Measurements from ENCODE around the gene PTEN.
"Not testable (repeated sequence)": the region's sequence is repeated elsewhere in the genome, so short reads cannot be mapped to it uniquely, and the experiment has no call there.

PTEN gene

DNA sequence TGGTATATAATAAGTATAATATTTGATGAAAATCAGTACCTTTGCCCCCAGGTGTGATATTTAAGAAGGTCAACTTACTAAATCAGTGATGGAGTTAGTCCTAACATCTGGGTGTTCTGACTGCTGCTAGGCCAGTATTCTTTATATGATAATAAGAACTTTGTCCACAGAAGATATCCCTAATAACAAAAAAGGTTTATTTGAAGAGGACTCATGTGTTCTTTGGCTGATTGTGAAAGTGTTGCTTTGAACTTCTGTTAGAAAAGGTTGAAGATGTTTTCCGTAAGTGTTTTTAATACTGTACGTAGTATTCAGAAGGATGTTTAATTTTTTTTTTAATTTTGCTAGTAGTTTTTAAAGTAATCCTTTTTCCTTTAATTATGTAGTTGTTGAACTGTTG, 10.2 kb downstream of the PTEN start:
- DNase-seq = no peak

DNA sequence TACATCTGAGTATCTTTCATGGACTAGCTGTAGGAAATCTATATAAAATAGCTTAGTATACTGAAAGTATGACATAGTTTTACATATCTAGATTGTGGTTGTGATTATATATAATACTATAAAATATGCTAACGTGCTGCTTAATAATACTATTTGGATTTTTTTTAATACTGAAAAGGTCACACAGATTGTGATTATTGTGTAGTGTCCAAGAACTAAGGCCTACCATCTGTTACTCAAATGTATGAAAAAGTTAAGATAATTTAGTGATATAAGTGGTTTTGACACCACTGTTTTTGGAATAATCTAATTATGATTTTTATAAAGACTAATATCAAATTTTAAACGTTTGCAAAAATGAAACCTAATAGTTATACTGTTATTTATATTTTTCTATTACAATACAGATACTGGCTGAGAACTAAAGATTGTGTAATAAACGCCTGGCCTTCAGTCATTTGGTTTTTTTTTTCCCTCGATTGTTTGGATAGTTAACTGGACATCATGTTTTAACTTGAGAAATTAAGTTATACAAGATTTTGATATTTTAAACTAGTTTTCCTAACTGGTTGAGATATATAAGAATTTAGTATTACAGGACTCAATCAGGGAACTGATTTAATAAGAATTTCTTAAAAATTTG, 12.6 kb downstream of the PTEN start:
- DNase-seq = no peak

DNA sequence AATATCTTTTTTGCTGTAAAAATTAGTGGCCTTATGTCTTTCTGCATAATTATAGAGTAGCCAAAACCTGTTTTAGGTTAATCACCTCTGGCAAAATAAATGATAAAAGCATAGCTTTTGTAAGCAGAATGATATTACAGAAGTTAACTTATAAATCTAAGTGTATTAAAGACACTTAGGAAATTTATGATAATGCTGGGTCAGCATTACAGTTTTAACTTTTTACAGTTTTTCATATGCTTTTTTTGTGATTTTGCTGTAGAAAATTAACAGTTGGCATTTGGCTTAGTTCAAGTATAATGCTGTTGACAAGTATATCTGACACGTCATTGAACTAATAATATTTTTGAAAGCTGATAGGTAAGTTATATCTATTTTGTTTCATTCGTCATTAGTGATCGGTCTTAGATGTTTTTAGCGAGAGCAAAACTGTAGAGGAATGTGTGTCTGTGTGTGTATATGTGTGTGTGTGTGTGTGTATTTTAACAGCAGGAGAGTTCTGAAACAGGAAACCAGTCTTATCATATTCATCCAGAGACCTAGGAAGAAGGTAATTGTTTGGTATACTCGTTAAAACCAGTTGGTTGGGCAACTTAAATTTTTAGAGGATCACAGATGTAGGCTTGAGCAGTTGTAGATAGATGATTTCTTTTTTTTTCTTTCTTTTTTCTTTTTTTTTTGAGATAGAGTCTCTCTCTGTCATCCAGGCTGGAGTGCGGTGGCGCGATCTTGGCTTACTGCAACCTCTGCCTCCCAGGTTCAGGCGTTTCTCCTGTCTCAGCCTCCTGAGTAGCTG, 15.4 kb downstream of the PTEN start:
- DNase-seq = no peak

DNA sequence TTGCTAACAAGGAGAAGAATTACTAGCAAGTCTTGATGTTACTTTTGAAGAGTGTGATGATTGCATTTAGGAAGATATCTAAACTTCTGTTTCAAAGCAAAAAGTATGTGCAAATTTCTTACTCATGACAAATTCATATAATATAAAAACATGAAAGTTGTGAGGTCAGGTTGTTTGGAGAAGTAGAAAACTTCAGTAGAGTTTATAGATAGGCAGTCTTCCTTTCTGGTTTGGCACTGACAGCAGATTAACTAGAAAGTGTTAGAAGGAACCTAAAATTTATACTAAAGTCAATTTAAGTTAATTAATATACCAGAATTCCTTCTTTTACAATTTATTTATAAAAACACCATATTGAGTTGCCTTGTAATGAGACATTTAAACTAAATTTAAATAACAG, 16.9 kb downstream of the PTEN start:
- DNase-seq = no peak

DNA sequence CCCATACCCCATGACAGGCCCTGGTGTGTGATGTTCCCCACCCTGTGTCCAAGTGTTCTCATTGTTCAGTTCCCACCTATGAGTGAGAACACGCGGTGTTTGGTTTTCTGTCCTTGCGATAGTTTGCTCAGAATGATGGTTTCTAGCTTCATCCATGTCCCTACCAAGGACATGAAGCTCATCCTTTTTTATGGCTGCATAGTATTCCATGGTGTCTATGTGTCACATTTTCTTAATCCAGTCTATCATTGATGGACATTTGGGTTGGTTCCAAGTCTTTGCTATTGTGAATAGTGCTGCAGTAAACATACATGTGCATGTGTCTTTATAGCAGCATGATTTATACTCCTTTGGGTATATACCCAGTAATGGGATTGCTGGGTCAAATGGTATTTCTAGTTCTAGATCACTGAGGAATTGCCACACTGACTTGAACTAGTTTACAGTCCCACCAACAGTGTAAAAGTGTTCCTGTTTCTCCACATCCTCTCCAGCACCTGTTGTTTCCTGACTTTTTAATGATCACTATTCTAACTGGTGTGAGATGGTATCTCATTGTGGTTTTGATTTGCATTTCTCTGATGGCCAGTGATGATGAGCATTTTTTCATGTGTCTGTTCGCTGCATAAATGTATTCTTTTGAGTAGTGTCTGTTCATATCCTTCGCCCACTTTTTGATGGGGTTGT, 18.1 kb downstream of the PTEN start:
- not testable (repeated sequence) for DNase-seq

DNA sequence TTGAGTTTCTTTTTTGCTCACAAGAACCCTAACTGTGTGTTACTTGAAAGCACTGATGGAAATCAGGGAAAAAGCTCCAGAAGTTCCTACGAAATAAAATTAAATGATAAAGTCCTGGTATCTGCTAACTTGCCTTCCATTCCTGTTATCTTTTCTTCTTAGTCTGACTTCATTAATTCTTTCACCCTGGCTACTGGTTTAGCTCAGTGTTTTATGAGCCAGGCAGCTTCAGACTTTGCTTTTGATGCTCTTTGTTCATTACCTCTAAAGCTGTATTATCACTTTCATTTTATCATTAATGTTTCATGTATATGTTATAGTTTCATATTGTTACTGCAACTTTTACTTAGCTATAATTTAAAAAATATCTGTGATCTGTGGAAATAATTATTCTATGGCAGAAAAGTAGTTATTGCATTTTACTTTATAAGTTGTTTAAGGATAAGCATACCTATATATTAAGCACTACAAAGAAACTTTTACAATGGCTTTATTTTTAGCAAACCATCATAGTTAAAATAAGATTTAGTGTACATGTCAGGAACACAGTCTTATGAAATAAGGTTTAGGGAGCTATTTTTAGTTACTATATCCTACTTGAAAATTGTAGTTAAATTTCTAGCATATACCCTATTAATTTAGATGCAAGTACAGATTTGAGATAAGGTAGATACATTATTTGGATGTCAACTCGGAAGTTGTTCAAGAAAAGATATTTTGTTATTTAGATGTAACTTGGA, 19.3 kb downstream of the PTEN start:
- DNase-seq = no peak

DNA sequence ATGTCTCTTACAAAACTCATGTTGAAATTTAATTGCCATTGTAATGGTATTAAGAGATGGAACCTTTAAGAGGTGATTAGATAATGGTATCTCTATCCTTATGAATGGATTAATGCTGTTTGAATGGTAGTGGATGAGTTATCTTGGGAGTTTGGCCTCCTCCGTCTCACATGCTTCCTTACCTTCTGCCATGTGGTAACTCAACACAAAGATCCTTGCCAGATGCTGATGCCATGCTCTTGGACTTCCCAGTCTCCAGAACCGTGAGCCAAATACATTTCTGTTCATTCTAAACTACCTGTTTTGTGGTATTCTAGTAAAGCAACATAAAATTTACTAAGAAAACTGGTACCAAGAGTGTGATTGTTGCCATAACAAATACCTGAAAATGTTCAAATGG, 23.2 kb downstream of the PTEN start:
- no peak for DNase-seq

DNA sequence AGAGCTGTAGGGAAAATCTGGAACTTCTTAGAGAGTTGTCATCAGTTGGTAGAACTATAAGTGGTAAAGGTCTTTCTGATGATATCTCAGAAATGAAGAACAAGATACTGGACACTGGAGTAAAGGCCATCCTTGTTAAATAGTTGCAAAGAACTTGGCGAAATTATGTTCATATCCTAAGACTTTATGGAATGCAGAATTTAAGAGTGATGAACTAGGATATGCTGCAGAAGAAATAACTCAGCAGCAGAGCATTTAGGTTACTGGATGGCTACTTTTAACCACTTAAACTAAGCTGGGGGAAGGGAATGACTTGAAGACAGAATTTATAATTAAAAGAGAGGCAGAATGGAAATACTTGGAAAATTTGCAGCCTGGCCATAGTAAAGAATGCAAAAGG, 23.7 kb downstream of the PTEN start:
- DNase-seq = no peak

DNA sequence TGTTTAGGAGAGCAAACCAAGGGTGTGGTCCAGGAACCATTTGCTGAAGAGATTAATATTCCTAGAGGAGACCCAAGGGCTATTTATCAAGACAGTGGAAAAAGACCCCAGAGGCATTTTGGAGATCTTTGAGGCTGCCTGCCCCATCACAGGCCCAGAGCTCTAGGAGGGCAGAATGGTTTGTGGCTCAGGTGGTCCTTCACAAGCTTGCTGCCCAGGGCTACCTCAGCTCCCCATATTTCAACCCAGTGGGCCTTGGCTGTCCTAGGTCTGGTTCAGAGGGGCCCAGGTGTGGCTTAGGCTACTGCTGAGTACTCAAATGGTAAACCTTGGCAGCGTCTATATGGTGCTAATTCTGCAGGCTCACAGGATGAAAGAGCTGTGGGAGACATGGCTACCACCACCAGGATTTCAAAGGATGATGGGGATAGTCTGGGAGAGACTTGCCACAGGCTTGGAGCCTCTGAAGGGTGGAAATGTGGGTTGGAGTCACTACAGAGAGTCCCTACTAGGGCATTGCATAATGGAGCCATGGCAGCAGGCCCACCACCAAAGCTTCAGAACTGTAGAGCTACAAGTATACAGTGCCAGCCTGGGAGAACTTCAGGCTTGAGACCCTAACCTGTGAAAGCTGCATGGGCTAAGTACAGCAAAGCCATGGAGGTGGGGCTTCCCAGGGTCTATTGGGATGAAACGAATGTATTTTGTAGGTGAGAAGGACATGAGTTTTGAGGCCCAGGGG, 24.3 kb downstream of the PTEN start:
- no peak for DNase-seq

DNA sequence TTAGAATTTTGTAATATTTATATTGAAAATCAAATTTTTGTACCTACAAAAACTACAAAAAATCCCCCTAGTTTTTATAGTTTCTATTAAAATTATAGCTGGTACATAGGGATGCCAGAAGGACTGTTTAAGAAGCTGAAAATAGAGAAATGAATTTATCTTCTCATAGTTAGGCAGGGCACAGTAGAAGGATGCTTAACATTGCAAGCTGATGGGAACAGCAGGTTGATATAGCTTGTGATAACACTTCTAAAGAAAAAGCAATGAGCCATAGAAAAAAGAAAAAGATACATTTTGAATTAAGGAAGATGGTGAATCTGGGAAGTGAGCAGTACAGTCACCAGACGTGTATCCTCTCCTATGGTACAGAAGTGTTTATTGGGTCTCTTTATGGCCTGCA, 32.0 kb downstream of the PTEN start:
- DNase-seq = no peak

DNA sequence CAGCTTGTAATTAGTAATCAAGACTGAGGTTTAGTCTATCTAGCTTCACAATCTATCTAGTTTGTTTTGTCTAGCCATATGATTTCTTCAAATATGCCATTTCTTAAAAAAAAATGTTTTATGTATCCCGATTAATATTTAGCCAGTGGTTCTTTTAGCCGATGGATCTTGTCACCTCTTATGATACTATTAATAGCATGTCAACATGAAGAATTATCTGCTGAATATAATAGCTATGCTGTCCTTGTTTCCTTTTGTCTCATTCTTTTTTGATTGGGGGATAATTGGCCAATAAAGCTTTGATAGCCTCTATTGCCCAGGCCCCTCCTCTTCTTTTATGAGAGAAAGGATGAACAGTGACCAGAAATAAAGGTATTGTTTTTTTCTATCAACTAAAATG, 32.8 kb downstream of the PTEN start:
- no peak for DNase-seq

DNA sequence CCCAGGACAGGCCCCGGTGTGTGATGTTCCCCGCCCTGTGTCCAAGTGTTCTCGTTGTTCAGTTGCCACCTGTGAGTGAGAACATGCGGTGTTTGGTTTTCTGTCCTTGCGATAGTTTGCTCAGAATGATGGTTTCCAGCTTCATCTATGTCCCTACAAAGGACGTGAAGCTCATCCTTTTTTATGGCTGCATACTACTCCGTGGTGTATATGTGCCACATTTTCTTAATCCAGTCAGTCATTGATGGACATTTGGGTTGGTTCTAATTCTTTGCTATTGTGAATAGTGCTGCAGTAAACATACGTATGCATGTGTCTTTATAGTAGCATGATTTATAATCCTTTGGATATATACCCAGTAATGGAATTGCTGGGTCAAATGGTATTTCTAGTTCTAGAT, 34.5 kb downstream of the PTEN start:
- not testable (repeated sequence) for DNase-seq

DNA sequence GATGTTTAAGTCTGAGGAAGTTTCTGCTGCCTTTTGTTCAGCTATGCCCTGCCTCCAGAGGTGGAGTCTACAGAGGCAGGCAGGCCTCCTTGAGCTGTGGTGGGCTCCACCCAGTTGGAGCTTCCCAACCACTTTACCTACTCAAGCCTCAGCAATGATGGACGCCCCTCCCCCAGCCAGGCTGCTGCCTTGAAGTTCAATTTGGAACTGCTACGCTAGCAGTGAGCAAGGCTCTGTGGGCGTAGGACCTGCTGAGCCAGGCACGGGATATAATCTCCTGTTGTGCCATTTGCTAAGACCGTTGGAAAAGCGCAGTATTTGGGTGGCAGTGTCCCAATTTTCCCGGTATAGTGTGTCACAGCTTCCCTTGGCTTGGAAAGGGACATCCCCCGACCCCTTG, 40.0 kb downstream of the PTEN start:
- DNase-seq = not testable (repeated sequence)

DNA sequence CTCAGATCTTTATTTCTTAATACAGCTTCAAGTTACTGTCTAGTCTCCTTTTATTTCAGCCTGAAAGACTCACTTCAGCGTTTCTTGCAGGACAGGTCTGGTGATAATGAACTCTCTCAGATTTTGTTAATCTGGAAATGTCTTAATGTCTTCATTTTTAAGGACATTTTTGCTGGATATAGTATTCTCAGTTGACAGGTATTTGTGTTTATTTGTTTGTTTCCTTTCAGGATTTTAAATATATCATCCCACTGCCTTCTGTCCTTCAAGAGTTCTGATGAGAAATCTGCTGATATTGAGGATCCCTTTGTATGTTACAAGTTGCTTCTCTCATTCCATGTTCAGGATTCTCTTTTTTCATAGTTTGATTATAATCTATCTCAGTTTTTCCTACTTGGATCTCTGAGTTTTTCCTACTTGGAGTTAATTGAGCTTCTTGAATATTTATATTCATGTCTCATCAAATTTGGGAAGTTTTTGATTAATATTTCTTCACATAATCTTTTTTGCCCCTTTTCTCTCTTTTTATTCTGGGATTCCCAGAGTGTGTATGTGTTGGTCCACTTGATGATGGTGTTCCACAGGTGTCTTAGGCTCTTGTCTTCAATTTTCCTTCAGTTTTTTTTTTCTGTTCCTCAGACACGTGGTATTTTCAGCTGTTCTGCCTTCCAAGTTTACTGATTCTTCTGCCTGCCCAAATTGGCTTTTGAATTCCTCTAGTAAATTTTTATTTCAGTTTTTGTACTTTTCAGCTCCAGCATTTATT, 49.9 kb downstream of the PTEN start:
- no peak for DNase-seq

DNA sequence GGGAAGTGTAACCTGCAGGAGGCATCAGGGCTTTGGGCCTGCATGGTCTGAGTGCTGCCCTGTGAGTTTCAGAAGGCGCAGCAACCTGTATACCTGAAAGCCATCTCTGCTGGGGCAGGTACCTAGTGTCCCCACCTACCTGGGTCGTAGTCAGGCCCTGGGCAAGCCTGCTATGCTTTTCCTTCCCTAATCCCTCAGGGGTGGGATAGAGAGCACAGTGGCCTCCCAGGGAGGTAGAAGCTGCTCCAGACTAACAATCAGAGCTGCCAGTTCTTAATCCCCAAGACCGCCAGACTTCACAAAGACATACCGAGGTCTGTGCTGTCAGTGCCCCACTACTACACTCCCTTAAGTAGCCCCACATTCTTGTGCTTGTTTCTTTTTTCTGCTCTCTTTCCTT, 52.0 kb downstream of the PTEN start:
- DNase-seq = no peak

DNA sequence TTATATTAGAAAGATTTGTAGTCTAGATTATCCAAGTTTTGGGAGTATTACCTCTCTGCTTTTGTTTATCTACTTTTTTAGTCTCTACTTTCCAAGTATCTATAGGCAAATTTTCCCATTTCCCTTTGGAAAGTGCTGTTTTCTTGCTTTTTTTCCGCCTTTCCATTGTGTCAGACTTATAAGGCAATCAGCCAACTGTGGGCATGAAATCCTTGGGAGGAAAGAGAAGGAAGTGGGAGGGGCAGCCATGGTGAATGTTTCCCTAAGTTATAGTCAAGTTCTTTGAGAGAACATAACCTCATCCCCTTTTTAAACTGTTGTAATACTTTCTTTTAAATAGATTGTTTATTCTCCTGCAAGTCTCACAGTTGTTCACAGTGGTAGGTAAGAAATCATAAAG, 52.6 kb downstream of the PTEN start:
- DNase-seq = no peak

DNA sequence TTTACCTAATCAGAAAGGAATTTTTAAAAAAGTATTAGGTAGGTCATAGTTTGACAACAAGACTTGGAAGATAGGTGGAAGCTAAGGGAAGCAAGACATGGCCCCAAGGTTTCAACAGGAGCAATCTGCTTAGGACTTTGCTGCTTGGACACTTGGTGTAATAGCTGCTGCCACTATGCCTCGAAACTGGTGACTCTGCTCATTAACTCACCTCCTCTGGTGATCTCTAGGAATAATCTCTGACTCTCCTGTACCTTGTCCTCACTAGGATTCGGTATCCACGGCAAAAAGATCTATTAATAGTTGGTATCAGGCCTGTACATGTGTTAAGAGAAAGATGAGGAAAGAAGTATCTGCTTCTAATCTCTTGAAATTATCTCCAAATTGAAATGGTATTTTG, 53.1 kb downstream of the PTEN start:
- DNase-seq = no peak

DNA sequence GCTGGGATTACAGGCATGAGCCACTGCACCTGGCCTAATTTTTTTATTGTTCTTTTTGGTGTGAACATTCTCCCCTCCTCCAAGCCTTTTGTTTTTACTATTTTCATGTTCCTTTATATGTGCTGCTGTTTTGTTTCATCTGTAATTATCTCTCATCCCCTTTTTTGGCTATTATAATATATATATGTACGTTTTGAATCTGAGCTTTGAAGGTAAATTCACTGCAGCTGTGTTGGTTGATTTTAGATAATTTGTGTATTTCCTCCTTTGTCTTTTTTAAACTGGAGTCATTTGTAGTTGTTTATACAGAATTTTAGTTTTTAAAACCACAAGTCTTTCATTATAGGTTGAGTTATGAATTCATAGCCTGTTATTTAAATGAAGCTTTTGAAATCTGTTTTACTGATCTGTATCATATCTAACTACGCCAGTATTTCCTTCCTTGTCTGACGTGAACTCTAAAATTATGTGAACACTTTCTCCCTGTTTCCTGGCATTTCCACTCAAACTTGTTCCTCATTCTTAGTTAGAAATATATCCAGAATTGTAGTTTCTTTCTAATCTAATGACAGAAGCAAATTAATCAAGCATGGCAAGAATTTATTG, 54.9 kb downstream of the PTEN start:
- DNase-seq = no peak

DNA sequence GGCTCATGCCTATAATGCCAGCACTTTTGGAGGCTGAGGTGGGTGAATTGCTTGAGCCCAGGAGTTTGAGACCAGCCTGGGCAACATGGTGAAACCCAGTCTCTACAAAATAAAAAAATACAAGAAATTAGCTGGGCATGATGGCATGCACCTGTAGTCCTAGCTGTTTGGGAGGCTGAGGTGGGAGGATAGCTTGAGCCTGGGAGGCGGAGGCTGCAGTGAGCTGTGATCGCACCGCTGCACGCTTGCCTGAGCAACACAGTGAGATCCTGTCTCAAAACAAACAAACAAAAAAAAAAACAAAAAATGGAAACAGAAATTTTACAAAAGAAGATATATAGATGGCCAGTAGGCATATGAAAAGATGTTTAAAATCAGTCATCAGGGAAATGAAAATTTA, 57.1 kb downstream of the PTEN start:
- DNase-seq = no peak

DNA sequence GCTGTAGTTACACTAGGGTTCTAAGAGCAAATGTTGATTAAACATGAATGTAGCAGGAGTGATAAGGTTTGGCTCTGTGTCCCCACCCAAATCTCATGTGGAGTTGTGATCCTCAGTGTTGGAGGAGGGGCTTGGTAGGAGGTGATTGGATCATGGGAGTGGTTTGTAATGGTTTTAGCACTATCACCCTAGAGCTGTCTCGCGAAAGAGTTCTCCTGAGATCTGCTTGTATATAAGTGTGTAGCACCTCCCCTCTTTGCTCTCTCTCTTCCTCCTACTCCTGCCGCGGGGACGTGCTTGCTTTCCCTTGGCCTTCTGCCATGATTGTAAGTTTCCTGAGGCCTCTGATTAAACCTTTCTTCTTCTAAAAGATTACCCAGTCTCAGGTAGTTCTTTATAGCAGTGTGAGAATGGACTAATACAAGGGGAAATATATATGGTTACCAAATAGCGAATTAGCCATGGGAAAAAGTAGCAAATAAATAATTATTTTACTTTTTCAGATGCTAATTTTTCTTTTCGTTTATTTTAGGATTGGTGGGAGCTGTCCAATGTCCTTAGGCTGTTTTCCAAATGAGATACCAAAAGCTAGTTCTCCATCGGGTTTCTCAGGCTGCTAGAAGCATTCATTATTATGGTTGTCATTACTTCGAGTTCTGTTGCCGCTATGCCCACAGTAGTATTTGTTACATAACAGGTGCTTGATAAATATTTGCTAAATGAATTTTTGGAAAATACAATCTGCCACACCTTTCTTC, 58.7 kb downstream of the PTEN start:
- DNase-seq = no peak

DNA sequence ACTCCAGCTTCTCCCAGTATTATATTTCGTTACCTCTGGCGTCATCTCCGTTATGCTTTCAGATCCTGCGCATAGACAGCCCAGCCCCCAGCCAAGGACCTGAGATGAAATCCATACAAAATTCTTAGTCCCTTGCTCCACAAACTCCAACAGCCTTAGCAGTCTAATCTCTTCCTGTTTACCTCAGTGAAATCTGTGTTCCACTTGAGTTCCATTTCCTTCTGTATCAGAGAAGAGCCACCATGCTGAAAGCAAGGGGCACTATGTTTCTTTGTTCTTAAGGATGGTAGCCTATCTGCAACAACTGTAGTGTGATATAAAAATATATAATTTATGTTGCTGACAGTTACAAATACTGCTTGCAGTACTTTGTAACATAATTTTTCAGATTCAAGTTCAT, 59.8 kb downstream of the PTEN start:
- no peak for DNase-seq

All from NCI-H1417 treated with DMSO at 0.1 percent for 48 hours (cell line).